HepG2 (cell line): ENCODE data around the gene ELAC1. TPM values are rescaled to one million over a fixed set of nuclear protein-coding genes. Genes with fewer than 3 reads are reported as not detected.

Experiments
- FOXP4 ChIP-seq: sonication (generic); formaldehyde crosslinking; IDR thresholded peaks from 2 replicates; pipeline ENCODE4 v1.4.0; 2020; ENCODE audit warnings: missing genetic modification reagents
- ISL2 ChIP-seq: sonication (generic); formaldehyde crosslinking; IDR thresholded peaks from 2 replicates; pipeline ENCODE4 v1.5.0; 2020; ENCODE audit warnings: missing genetic modification reagents
- JARID2 ChIP-seq: sonication (generic); formaldehyde crosslinking; IDR thresholded peaks from 2 replicates; pipeline ENCODE4 v1.8.1; 2023; ENCODE audit warnings: missing genetic modification reagents, inconsistent platforms; ENCODE audit not compliant: insufficient replicate concordance
- MLXIP ChIP-seq: sonication (generic); formaldehyde crosslinking; IDR thresholded peaks from 2 replicates; pipeline ENCODE4 v1.9.0; 2021; ENCODE audit warnings: missing genetic modification reagents, borderline replicate concordance
- NCOA2 ChIP-seq: sonication (generic); formaldehyde crosslinking; IDR thresholded peaks from 2 replicates; pipeline ENCODE4 v1.8.0; 2022; ENCODE audit warnings: inconsistent platforms
- PRDM10 ChIP-seq: sonication (generic); formaldehyde crosslinking; IDR thresholded peaks from 2 replicates; pipeline ENCODE4 v1.4.0; 2020; ENCODE audit warnings: low read depth, missing genetic modification reagents
- SAFB2 ChIP-seq: sonication (generic); formaldehyde crosslinking; IDR thresholded peaks from 2 replicates; pipeline ENCODE4 v1.5.1; 2020; ENCODE audit warnings: missing genetic modification reagents, low read depth, mild to moderate bottlenecking, borderline replicate concordance
- ZNF143 ChIP-seq: sonication (generic); formaldehyde crosslinking; IDR thresholded peaks from 2 replicates; pipeline ENCODE4 v1.4.0; 2020; ENCODE audit warnings: missing genetic modification reagents
- ZNF33A ChIP-seq: sonication (generic); formaldehyde crosslinking; IDR thresholded peaks from 2 replicates; pipeline ENCODE4 v1.5.1; 2020; ENCODE audit warnings: missing genetic modification reagents, mild to moderate bottlenecking, moderate library complexity, borderline replicate concordance
- ZNF549 ChIP-seq: sonication (generic); formaldehyde crosslinking; IDR thresholded peaks from 2 replicates; pipeline ENCODE4 v1.5.0; 2020; ENCODE audit warnings: missing genetic modification reagents
- ZSCAN22 ChIP-seq: sonication (generic); formaldehyde crosslinking; IDR thresholded peaks from 2 replicates; pipeline ENCODE4 v1.4.0; 2020; ENCODE audit warnings: mild to moderate bottlenecking, missing genetic modification reagents
- polyA plus RNA-seq, 8 experiments: library from polyadenylated mRNA; depleted of rRNA in 3 of 8; stranded (reverse) in 7 of 8; unstranded in 1 of 8; fragments of >200 nt; fragmentation: Illumina TruSeq in 4 of 8; extraction: Trizol in 4 of 8; gene quantifications; 2 replicates each; pipeline versions ENCODE4 v1.2.1 to v1.2.3, GENCODE V29; 2011 to 2016; ENCODE audit warnings: low read depth in 4 of 8, missing spikeins in 1 of 8, mixed read lengths in 1 of 8; ENCODE audit not compliant: insufficient read depth in 1 of 8
- total RNA-seq, 5 experiments: library from RNA; depleted of rRNA; stranded (reverse); fragments of >200 nt; fragmentation: Illumina TruSeq; extraction: Trizol; gene quantifications; 2 replicates each; pipeline ENCODE4 v1.2.3, GENCODE V29; 2016; ENCODE audit warnings: low read depth in 1 of 5
- TF ChIP-seq, protein P1 (sequence below), 2 experiments: sonication (generic) in 1 of 2; formaldehyde crosslinking in 1 of 2; IDR thresholded peaks; 2 replicates each; pipeline versions ENCODE4 v1.5.1 to v1.6.1; 2011 to 2020; ENCODE audit warnings: borderline replicate concordance in 1 of 2, low read depth in 1 of 2, low read length in 1 of 2, mild to moderate bottlenecking in 1 of 2, missing genetic modification reagents in 1 of 2, moderate library complexity in 1 of 2
- TF ChIP-seq, protein P2 (sequence below): sonication (generic); formaldehyde crosslinking; conservative IDR thresholded peaks from 2 replicates; pipeline ENCODE4 v1.8.0; 2022; ENCODE audit warnings: mild to moderate bottlenecking, moderate library complexity, missing genetic modification reagents

The ELAC1 gene
- total and polyA plus RNA-seq, 2 of the 13 experiments (the other 11 are each of a cell fraction or from before 2014, with no cell fraction given), result 1.9 to 3.6 TPM

GRCh38 chr18:50967714-50968661, at the start of gene ELAC1 (continued):
- TF ChIP-seq PRDM10 (CRISPR knock-in tag), result no peak
- TF ChIP-seq ZNF549 (CRISPR knock-in tag), result no peak
- peak; percentile 51; the same call in 1 of the 2 replicates for TF ChIP-seq ZSCAN22 (CRISPR knock-in tag)
- TF ChIP-seq ZNF33A (CRISPR knock-in tag), result no peak
- TF ChIP-seq, protein P1, sequence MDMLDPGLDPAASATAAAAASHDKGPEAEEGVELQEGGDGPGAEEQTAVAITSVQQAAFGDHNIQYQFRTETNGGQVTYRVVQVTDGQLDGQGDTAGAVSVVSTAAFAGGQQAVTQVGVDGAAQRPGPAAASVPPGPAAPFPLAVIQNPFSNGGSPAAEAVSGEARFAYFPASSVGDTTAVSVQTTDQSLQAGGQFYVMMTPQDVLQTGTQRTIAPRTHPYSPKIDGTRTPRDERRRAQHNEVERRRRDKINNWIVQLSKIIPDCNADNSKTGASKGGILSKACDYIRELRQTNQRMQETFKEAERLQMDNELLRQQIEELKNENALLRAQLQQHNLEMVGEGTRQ (IDR thresholded peaks at IDR 0.05; ENCODE audit: low read depth, low read length), result no peak
- TF ChIP-seq, protein P1 (CRISPR knock-in tag; IDR thresholded peaks at IDR 0.05; ENCODE audit: borderline replicate concordance), result no peak
- no peak; the same call in 1 of the 2 replicates for TF ChIP-seq MLXIP (CRISPR knock-in tag)
- no peak for TF ChIP-seq ZNF143
- TF ChIP-seq, protein P2, sequence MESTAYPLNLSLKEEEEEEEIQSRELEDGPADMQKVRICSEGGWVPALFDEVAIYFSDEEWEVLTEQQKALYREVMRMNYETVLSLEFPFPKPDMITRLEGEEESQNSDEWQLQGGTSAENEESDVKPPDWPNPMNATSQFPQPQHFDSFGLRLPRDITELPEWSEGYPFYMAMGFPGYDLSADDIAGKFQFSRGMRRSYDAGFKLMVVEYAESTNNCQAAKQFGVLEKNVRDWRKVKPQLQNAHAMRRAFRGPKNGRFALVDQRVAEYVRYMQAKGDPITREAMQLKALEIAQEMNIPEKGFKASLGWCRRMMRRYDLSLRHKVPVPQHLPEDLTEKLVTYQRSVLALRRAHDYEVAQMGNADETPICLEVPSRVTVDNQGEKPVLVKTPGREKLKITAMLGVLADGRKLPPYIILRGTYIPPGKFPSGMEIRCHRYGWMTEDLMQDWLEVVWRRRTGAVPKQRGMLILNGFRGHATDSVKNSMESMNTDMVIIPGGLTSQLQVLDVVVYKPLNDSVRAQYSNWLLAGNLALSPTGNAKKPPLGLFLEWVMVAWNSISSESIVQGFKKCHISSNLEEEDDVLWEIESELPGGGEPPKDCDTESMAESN (CRISPR knock-in tag), result no peak
- TF ChIP-seq NCOA2, result 0 out of 2 replicates have a peak, but pooled peaks have one; percentile 2
- no peak for TF ChIP-seq ISL2 (CRISPR knock-in tag)
- no peak for TF ChIP-seq FOXP4
- peak; percentile 80; the same call in 1 of the 2 replicates for TF ChIP-seq SAFB2 (CRISPR knock-in tag)
- no peak for TF ChIP-seq JARID2
